PC-3 (cell line): ENCODE data around the gene GORASP1. TPM values are rescaled to one million over a fixed set of nuclear protein-coding genes. Genes with fewer than 3 reads are reported as not detected.

Source experiments
- ATAC-seq: fragments of 200-7000 bp; cut with Tn5 transposase; 2 replicates; pipeline ENCODE4 v1.9.1; 2020; ENCODE audit warnings: mild to moderate bottlenecking, moderate library complexity
- BruUV-seq: library from RNA; stranded (reverse); fragments of 400-500 nt; replicated peaks from 2 replicates; lab custom pipeline; 2021; lab: Mats Ljungman, UMichigan
- CTCF ChIA-PET: fragments of 300-600 bp; sonication (Branson Sonifier 250); formaldehyde crosslinking; loops from one replicate; lab custom pipeline; 2022; ENCODE audit warnings: antibody characterized with exemption; lab: Charles Lee
- POLR2A ChIA-PET: fragments of 300-600 bp; sonication (Branson Sonifier 250); formaldehyde crosslinking; loops from one replicate; lab custom pipeline; 2022; ENCODE audit warnings: antibody characterized with exemption; ENCODE audit not compliant: unreplicated experiment; lab: Charles Lee
- DNase-seq: peaks from one replicate; pipeline ENCODE4 v3.0.0-alpha.2; 2015
- H2AFZ ChIP-seq: fragments of 300-600 bp; sonication (generic); 2 replicates; pipeline ENCODE4 v1.6.0; 2016; ENCODE audit warnings: antibody characterized with exemption, low read length
- H3F3A ChIP-seq: fragments of 300-600 bp; sonication (generic); one replicate; pipeline ENCODE4 v1.6.0; 2017; ENCODE audit warnings: antibody characterized with exemption, low read length, control low read depth, mild to moderate bottlenecking; ENCODE audit not compliant: unreplicated experiment
- H3K27ac ChIP-seq: fragments of 300-600 bp; sonication (generic); 2 replicates; pipeline ENCODE4 v1.5.1; 2016; ENCODE audit warnings: mild to moderate bottlenecking, low read length
- H3K27me3 ChIP-seq: fragments of 300-600 bp; sonication (generic); 2 replicates; pipeline ENCODE4 v1.6.1; 2016; ENCODE audit warnings: low read length, mixed read lengths
- H3K36me3 ChIP-seq: fragments of 300-600 bp; sonication (generic); 2 replicates; pipeline ENCODE4 v1.6.1; 2016; ENCODE audit warnings: low read depth, mixed run types, low read length, mixed read lengths
- H3K4me1 ChIP-seq: fragments of 300-600 bp; sonication (generic); 2 replicates; pipeline ENCODE4 v1.5.1; 2016; ENCODE audit warnings: low read length; ENCODE audit not compliant: insufficient read depth
- H3K4me2 ChIP-seq: fragments of 300-600 bp; sonication (generic); 2 replicates; pipeline ENCODE4 v1.6.0; 2016; ENCODE audit warnings: low read length
- H3K4me3 ChIP-seq: fragments of 300-600 bp; sonication (generic); 2 replicates; pipeline ENCODE4 v1.5.1; 2016; ENCODE audit warnings: mild to moderate bottlenecking, low read length, mixed read lengths
- H3K79me2 ChIP-seq: fragments of 300-600 bp; sonication (generic); 2 replicates; pipeline ENCODE4 v1.6.1; 2017; ENCODE audit warnings: low read length, mixed read lengths
- H3K9ac ChIP-seq: fragments of 300-600 bp; sonication (generic); 2 replicates; pipeline ENCODE4 v1.6.0; 2016; ENCODE audit warnings: mild to moderate bottlenecking, low read length
- H3K9me2 ChIP-seq: fragments of 300-600 bp; sonication (generic); replicated peaks from 2 replicates; pipeline ENCODE4 v1.6.1; 2016; ENCODE audit warnings: mixed run types, low read length, mixed read lengths
- H3K9me3 ChIP-seq: fragments of 300-600 bp; sonication (generic); 2 replicates; pipeline ENCODE4 v1.6.1; 2016; ENCODE audit warnings: low read length, mixed read lengths
- H4K20me1 ChIP-seq: fragments of 300-600 bp; sonication (generic); 2 replicates; pipeline ENCODE4 v1.6.1; 2016; ENCODE audit warnings: low read length, mixed read lengths
- EZH2 ChIP-seq: fragments of 300-600 bp; sonication (generic); IDR thresholded peaks from one replicate; pipeline ENCODE4 v1.6.1; 2017; ENCODE audit warnings: antibody characterized with exemption, mild to moderate bottlenecking, low read length; ENCODE audit not compliant: unreplicated experiment
- EZH2phosphoT487 ChIP-seq: fragments of 300-600 bp; sonication (generic); IDR thresholded peaks from 2 replicates; pipeline ENCODE4 v1.6.1; 2018; ENCODE audit warnings: mild to moderate bottlenecking, antibody characterized with exemption, low read length, borderline replicate concordance
- intact Hi-C: fragments of 100-400 bp; cut with micrococcal nuclease; formaldehyde crosslinking; loops from 2 replicates; pipeline ENCODE4 v1.9.0; 2023
- total RNA-seq: library from RNA; depleted of rRNA; stranded (reverse); fragments of >200 nt; gene quantifications from 2 replicates; pipeline ENCODE4 v1.2.3, GENCODE V29; 2014
- TF ChIP-seq, protein P1 (sequence below): fragments of 300-600 bp; sonication (generic); conservative IDR thresholded peaks from 2 replicates; pipeline ENCODE4 v1.5.1; 2017; ENCODE audit warnings: antibody characterized with exemption, low read depth, mild to moderate bottlenecking, low read length

GORASP1 gene
- total RNA-seq, 1 experiment from 2014 or later: 47.4 TPM

DNA sequence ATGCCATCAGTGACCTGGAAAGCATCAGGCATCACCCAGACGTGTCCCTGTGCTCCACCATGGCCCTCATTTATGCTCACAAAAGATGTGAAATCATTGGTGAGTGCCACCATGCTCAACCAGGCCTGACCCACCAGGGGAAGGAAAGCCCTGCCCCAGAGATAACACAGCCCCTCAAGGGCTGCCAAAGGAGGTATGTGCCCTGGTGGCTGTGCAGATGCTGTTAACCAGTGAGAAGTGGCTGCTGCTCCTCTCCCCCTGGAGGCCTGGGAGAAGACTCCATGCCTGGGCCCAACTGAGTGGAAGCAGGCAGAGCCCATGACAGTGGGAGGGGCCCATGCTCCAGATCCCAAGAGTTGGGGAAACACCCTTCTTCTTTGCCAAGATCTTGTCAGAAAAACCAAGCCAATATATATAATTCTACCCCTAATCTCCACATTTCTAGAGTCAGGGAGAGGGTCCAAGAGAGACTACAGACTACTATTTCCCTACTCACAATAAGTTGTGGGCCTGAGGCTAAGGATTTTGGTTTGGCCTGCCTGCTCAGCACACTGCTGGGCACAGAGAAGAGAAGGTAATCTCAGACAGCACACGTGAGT is 2.7 kb upstream of the GORASP1 start:
- Histone ChIP-seq H3K4me3 (no peak overlapping the region), H3K9ac (no peak overlapping the region), H3K4me1 (peaks cover 22% of the 10 kb centered on the region), H3K4me2 (no peak overlapping the region), H3K9me3 (no peaks in the 10 kb centered on the region), H3K36me3 (no peaks in the 10 kb centered on the region), H3K27me3 (no peaks in the 10 kb centered on the region), H3K9me2 (no peaks in the 10 kb centered on the region), H3F3A (no peaks in the 10 kb centered on the region), H3K79me2 (peaks cover 20% of the 10 kb centered on the region), H3K27ac (no peak overlapping the region), H2AFZ (no peak overlapping the region), H4K20me1 (peaks cover 15% of the 10 kb centered on the region; the same call in 1 of the 2 replicates)
- ChIA-PET POLR2A (no interaction called here), CTCF (no interaction called here)
- BruUV-seq: no TSS peak
- intact Hi-C loops: no loop called here
- ATAC-seq (no peak), DNase-seq (no peak)
- TF ChIP-seq EZH2phosphoT487: no peak
- TF ChIP-seq, protein P1, sequence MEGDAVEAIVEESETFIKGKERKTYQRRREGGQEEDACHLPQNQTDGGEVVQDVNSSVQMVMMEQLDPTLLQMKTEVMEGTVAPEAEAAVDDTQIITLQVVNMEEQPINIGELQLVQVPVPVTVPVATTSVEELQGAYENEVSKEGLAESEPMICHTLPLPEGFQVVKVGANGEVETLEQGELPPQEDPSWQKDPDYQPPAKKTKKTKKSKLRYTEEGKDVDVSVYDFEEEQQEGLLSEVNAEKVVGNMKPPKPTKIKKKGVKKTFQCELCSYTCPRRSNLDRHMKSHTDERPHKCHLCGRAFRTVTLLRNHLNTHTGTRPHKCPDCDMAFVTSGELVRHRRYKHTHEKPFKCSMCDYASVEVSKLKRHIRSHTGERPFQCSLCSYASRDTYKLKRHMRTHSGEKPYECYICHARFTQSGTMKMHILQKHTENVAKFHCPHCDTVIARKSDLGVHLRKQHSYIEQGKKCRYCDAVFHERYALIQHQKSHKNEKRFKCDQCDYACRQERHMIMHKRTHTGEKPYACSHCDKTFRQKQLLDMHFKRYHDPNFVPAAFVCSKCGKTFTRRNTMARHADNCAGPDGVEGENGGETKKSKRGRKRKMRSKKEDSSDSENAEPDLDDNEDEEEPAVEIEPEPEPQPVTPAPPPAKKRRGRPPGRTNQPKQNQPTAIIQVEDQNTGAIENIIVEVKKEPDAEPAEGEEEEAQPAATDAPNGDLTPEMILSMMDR: no peak
- TF ChIP-seq EZH2: no peak

DNA sequence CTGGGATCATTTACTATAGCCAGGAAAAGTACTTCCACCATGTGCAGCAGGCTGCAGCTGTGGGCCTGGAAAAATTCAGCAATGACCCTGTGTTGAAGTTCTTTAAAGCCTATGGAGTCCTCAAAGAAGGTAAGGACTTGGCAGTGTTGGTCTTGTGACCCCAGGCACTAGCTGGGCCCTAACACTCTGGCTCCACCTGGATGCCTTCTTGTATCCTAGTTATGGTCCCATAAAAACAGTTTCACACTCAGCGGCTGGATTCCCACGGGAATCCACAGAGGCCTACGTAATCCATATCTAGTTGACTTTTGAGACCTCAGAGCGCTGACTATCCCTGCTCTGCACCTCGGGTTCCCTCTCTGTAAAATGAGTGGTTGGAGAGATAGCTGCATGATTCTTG is 1.7 kb upstream of the GORASP1 start:
- TF ChIP-seq EZH2phosphoT487 (no peak), EZH2 (no peak)
- TF ChIP-seq, protein P1: no peak

DNA sequence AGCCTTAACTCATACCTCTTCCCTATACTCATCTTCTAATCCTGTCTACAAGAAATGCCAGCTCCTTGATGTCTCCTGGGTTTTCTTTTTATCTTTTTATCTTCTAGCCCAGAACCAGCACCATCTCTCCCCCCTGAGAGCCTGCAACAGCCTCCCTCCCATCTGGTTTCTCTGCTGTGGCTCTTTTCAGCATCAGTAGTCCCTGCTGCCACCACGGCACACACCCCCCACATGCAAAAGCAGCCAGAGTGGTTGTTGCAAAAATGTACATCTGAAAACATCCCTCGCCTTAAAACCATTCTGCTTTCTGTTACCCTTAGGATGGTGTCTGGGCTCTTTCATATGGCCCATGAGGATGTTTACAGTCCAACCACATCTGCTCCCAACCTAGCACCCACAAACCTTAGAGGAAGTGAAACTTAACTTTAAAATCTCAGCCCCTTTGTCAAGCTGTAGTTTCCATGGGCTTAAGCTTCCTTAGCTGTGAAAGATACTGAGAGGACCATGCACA is 828 bp upstream of the GORASP1 start:
- intact Hi-C loops: no loop called here

More for the DNA sequence above, 1.7 kb upstream of the GORASP1 start:
- no peak overlapping the region for H3K27ac ChIP-seq
- no peaks in the 10 kb centered on the region for H3K9me3 ChIP-seq
- no peaks in the 10 kb centered on the region for H3K36me3 ChIP-seq
- H3K27me3 ChIP-seq: no peaks in the 10 kb centered on the region
- intact Hi-C loops: no loop called here
- CTCF ChIA-PET: no interaction called here
- H2AFZ ChIP-seq: no peak overlapping the region
- H3K9me2 ChIP-seq: no peaks in the 10 kb centered on the region
- peaks cover 30% of the 10 kb centered on the region for H3K79me2 ChIP-seq
- no peaks in the 10 kb centered on the region for H3F3A ChIP-seq
- H3K9ac ChIP-seq: no peak overlapping the region
- peaks cover 15% of the 10 kb centered on the region; the same call in 1 of the 2 replicates for H4K20me1 ChIP-seq
- ATAC-seq (no peak), DNase-seq (no peak)
- peaks cover 24% of the 10 kb centered on the region for H3K4me1 ChIP-seq
- no peak overlapping the region for H3K4me2 ChIP-seq
- POLR2A ChIA-PET: no interaction called here
- BruUV-seq: no TSS peak
- no peak overlapping the region for H3K4me3 ChIP-seq

More for the DNA sequence above, 828 bp upstream of the GORASP1 start:
- Histone ChIP-seq H3K9me2 (no peaks in the 10 kb centered on the region), H3K4me2 (peak overlapping the region; percentile 99), H3K27me3 (no peaks in the 10 kb centered on the region), H3K9ac (peak overlapping the region; percentile 70; the same call in 1 of the 2 replicates), H3K4me1 (peaks cover 24% of the 10 kb centered on the region), H3F3A (no peaks in the 10 kb centered on the region), H3K9me3 (no peaks in the 10 kb centered on the region), H3K4me3 (peak overlapping the region; percentile 94), H3K27ac (no peak overlapping the region), H2AFZ (peak overlapping the region; percentile 97), H4K20me1 (peaks cover 15% of the 10 kb centered on the region; the same call in 1 of the 2 replicates), H3K79me2 (peaks cover 38% of the 10 kb centered on the region), H3K36me3 (no peaks in the 10 kb centered on the region)
- BruUV-seq: no TSS peak
- CTCF ChIA-PET: interaction anchor here (1.1 to 1.5 kb wide), 2 partner anchors 180 to 183 kb away, joined by 5 read pairs; no protein-coding TSS in a partner anchor
- TF ChIP-seq EZH2: no peak
- TF ChIP-seq, protein P1: no peak
- no peak for TF ChIP-seq EZH2phosphoT487
- DNase-seq (no peak), ATAC-seq (no peak)
- POLR2A ChIA-PET: interaction anchor here (0.5 to 0.6 kb wide), 2 partner anchors 13 to 102 kb away, joined by 3 to 4 read pairs; no protein-coding TSS in a partner anchor
